GM12892 (cell line): ENCODE results near the gene URB2.

ENCODE experiments used
- POLR2A ChIP-seq: IDR thresholded peaks from 2 replicates; pipeline ENCODE4 v1.6.1; 2011; ENCODE audit warnings: low read depth, low read length, control low read depth
- POLR2AphosphoS5 ChIP-seq: IDR thresholded peaks from 2 replicates; pipeline ENCODE4 v1.6.1; 2011; ENCODE audit warnings: low read depth, low read length, control low read depth

DNA sequence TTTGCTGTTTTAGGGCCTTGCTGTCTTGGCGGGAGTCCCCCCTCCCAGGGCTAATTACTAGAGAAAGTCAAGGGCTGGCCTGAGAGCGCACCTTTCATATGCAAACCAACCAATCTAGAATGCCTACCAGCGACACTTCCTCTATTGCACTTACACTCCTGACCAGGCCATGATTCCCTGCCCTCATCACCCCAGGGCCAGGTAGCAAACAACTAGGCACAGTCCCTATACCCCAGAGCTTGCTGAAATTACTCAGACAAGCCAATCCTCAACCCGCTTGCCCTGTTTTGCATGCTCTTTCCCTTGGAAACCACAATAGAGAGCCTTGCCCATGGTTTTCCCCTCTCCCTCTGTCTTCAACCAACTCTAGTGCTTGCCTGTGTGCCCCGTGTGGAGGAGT lies 70.3 kb downstream of the URB2 start:
- TF ChIP-seq POLR2AphosphoS5 (no peak), POLR2A (no peak)
